NCI-H69 (cell line): ENCODE measurements around the gene COL9A1.
"Not testable (repeated sequence)": the region's sequence is repeated elsewhere in the genome, so short reads cannot be mapped to it uniquely, and the experiment has no call there.

ENCODE experiments used
- DNase-seq: peaks from one replicate; lab custom pipeline; 2025; lab: John Stamatoyannopoulos, UW

Gene COL9A1

GRCh38 chr6:70303034-70303525 is at the start of gene COL9A1:
COL9A1 (minus strand) TSS chr6:70303084; CDS start chr6:70302924, 160 bp downstream.
- no peak for DNase-seq

- no peak for DNase-seq
These were observed 48.6 kb upstream of the COL9A1 start for GRCh38 chr6:70351461-70351860.

GRCh38 chr6:70345619-70346018 is 42.7 kb upstream of the COL9A1 start:
- DNase-seq, result no peak

GRCh38 chr6:70343313-70343712 is 40.4 kb upstream of the COL9A1 start:
- no peak for DNase-seq

- not testable (repeated sequence) for DNase-seq
These were observed 36.9 kb upstream of the COL9A1 start for GRCh38 chr6:70339810-70340209.

- no peak for DNase-seq
These were observed 35.9 kb upstream of the COL9A1 start for GRCh38 chr6:70338775-70339174.

- DNase-seq, result no peak
These were observed 34.8 kb upstream of the COL9A1 start for GRCh38 chr6:70337743-70338105.

GRCh38 chr6:70336996-70337742 is 34.3 kb upstream of the COL9A1 start:
- DNase-seq, result no peak

GRCh38 chr6:70327036-70327435 is 24.2 kb upstream of the COL9A1 start:
- no peak for DNase-seq

- no peak for DNase-seq
These were observed 22.1 kb upstream of the COL9A1 start for GRCh38 chr6:70325009-70325408.

GRCh38 chr6:70317799-70318198 is 14.9 kb upstream of the COL9A1 start:
- not testable (repeated sequence) for DNase-seq

GRCh38 chr6:70315079-70315751 is 12.3 kb upstream of the COL9A1 start:
- DNase-seq, result no peak

GRCh38 chr6:70314296-70314695 is 11.4 kb upstream of the COL9A1 start:
- peak; percentile 33 for DNase-seq

GRCh38 chr6:70312165-70312745 is 9.4 kb upstream of the COL9A1 start:
- DNase-seq, result no peak

- peak; percentile 42 for DNase-seq
These were observed 7.3 kb upstream of the COL9A1 start for GRCh38 chr6:70310063-70310694.

- no peak for DNase-seq
These were observed 6.4 kb upstream of the COL9A1 start for GRCh38 chr6:70309243-70309642.

GRCh38 chr6:70308142-70308541 is 5.3 kb upstream of the COL9A1 start:
- peak; percentile 12 for DNase-seq

GRCh38 chr6:70307008-70307407 is 4.1 kb upstream of the COL9A1 start:
- no peak for DNase-seq

GRCh38 chr6:70304616-70305015 is 1.7 kb upstream of the COL9A1 start:
- DNase-seq, result no peak

GRCh38 chr6:70299456-70299855 is 3.4 kb downstream of the COL9A1 start:
- DNase-seq, result no peak

- DNase-seq, result no peak
These were observed 4.8 kb downstream of the COL9A1 start for GRCh38 chr6:70298068-70298467.

GRCh38 chr6:70292193-70292592 is 10.7 kb downstream of the COL9A1 start:
- no peak for DNase-seq

GRCh38 chr6:70289299-70289698 is 13.6 kb downstream of the COL9A1 start:
- no peak for DNase-seq
